Stomach (tissue), 9 donors: ENCODE results near the gene NEDD4L. TPM values are rescaled to one million over a fixed set of nuclear protein-coding genes. Genes with fewer than 3 reads are reported as not detected.

Source experiments
- DNase-seq, 2 donors: peaks; one replicate each; pipeline versions ENCODE4 v3.0.0 to v3.0.0-alpha.2; 2013 to 2019
- H3K27ac ChIP-seq, 5 donors: fragments of 200-600 bp in 4 of 5; sonication (generic) in 4 of 5; one replicate each; pipeline ENCODE4 v1.5.1; 2013 to 2019; ENCODE audit warnings: mild to moderate bottlenecking in 1 of 5, moderate library complexity in 1 of 5
- H3K27me3 ChIP-seq, 3 donors: fragments of 200-600 bp; sonication (generic); one replicate each; pipeline ENCODE4 v1.5.1; 2017 to 2019; ENCODE audit warnings: mixed run types in 1 of 3
- H3K36me3 ChIP-seq, 4 donors: fragments of 200-600 bp; sonication (generic); 1 replicate in 3 of 4; 2 replicates in 1 of 4; pipeline ENCODE4 v1.5.1; 2016 to 2019
- H3K4me1 ChIP-seq, 4 donors: fragments of 200-600 bp; sonication (generic); one replicate each; pipeline ENCODE4 v1.5.1; 2016 to 2019
- H3K4me3 ChIP-seq, 4 donors: fragments of 200-600 bp; sonication (generic) in 3 of 4; one replicate each; pipeline ENCODE4 v1.5.1; 2016 to 2019; ENCODE audit warnings: mild to moderate bottlenecking in 1 of 4
- H3K9me3 ChIP-seq, 4 donors: fragments of 200-600 bp; sonication (generic); one replicate each; pipeline ENCODE4 v1.5.1; 2016 to 2019
- EP300 ChIP-seq: sonication (generic); formaldehyde crosslinking; IDR thresholded peaks from one replicate; pipeline ENCODE4 v1.6.1; 2017; ENCODE audit warnings: antibody characterized with exemption
- POLR2A ChIP-seq, 4 donors: fragments of 450-650 bp; IDR thresholded peaks; one replicate each; pipeline ENCODE4 v1.6.1; 2016; ENCODE audit warnings: antibody characterized with exemption in 4 of 4, control low read depth in 2 of 4, mild to moderate bottlenecking in 1 of 4, moderate library complexity in 1 of 4
- POLR2AphosphoS5 ChIP-seq, 3 donors: sonication (generic); formaldehyde crosslinking; IDR thresholded peaks; one replicate each; pipeline ENCODE4 v1.6.1; 2016; ENCODE audit warnings: antibody characterized with exemption in 3 of 3
- WGBS, 5 donors: extraction: QIAGEN DNeasy Blood & Tissue Kit in 3 of 5; methylation state at CpG; one replicate each; pipeline versions ENCODE4 v1.1.5 to v1.1.7; 2013 to 2018; 5-methylcytosine and 5-hydroxymethylcytosine counted together
- intact Hi-C: fragments of 100-400 bp; cut with DNase I; formaldehyde crosslinking; loops from one replicate; pipeline ENCODE4 v1.15.1; 2023; ENCODE audit warnings: low total_unique reads
- polyA plus RNA-seq, 3 donors: library from polyadenylated mRNA; stranded (reverse); fragments of 200-250 nt; gene quantifications; one replicate each; pipeline ENCODE4 v1.2.3, GENCODE V29; 2013
- total RNA-seq, 5 donors: library from RNA; depleted of rRNA; stranded (reverse); fragments of >200 nt; gene quantifications; one replicate each; pipeline versions ENCODE4 v1.1.0 to v1.2.3, GENCODE V29; 2014 to 2016
- TF ChIP-seq, protein P1 (sequence below), 7 experiments: fragments of 450-650 bp in 4 of 7; fragments of 200-600 bp in 3 of 7; sonication (generic) in 3 of 7; IDR thresholded peaks; one replicate each; pipeline ENCODE4 v1.5.1; 2016 to 2019; ENCODE audit warnings: antibody characterized with exemption in 7 of 7, control low read depth in 2 of 7, mild to moderate bottlenecking in 1 of 7
- donor health status: healthy with polysubstance abuse.
- donor health status: Bipolar disorder and iron deficiency.
- donor health status: healthy.

The NEDD4L gene
- total and polyA plus RNA-seq, 8 donors: 46.1 to 315 (median 129) TPM

GRCh38 chr18:58221060-58221725 lies 177.2 kb downstream of the NEDD4L start:
- H3K27me3 ChIP-seq: no peaks in the 10 kb centered on the region
- 26 to 65% (median 45%) methylated on average over 12 of the region's 12 CpGs for WGBS, 5 donors
- peak overlapping the region; percentile 33 to 43 (median 38) for H3K4me3 ChIP-seq
- DNase-seq: peak; percentile 84 to 93
- intact Hi-C loops: no loop called here
- no peaks in the 10 kb centered on the region for H3K9me3 ChIP-seq
- peaks cover 7 to 44% (median 27%) of the 10 kb centered on the region in 4 donors for H3K4me1 ChIP-seq
- TF ChIP-seq POLR2AphosphoS5 (IDR thresholded peaks at IDR 0.05) (peak in 2 of 3 donors; percentile 93 to 94), POLR2A (IDR thresholded peaks at IDR 0.05) (peak in 2 of 4 donors; percentile 84 to 87)
- TF ChIP-seq, protein P1, sequence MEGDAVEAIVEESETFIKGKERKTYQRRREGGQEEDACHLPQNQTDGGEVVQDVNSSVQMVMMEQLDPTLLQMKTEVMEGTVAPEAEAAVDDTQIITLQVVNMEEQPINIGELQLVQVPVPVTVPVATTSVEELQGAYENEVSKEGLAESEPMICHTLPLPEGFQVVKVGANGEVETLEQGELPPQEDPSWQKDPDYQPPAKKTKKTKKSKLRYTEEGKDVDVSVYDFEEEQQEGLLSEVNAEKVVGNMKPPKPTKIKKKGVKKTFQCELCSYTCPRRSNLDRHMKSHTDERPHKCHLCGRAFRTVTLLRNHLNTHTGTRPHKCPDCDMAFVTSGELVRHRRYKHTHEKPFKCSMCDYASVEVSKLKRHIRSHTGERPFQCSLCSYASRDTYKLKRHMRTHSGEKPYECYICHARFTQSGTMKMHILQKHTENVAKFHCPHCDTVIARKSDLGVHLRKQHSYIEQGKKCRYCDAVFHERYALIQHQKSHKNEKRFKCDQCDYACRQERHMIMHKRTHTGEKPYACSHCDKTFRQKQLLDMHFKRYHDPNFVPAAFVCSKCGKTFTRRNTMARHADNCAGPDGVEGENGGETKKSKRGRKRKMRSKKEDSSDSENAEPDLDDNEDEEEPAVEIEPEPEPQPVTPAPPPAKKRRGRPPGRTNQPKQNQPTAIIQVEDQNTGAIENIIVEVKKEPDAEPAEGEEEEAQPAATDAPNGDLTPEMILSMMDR (IDR thresholded peaks at IDR 0.05): no peak
- H3K27ac ChIP-seq: peak overlapping the region; percentile 87 to 95 (median 89)
- no peaks in the 10 kb centered on the region for H3K36me3 ChIP-seq

DNA sequence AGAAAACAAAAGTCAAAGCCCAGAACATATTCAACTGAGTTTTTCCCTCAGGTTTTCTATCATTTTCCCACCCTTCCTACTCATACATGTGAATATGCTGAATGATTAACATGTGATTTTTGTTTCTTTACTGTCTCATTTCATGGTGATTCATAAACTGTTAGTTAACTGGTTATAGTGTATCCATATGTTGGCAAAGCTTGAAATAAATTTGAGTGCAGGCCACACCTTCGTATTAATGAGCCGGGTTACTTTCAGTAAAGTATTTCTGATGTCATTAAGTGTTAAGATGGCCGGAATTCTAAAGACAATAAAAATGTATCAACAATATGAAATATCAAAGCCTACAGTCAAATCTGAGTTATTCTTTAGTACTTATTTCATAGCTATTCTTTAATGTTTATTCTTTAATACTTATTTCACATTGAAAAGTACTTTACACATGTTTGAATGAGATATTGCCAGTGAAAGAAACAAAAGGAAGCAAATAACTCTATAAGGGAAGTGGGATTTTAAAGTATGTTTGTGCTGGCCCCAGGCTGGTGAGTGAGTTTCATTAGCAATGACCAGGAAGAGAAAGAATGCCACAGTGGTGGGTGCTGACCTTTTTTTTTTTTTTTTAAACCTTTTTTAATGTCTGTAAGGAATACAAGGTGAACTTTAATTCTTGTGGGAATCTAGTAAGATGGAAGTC lies 178.6 kb downstream of the NEDD4L start:
- no peak for TF ChIP-seq POLR2AphosphoS5 (IDR thresholded peaks at IDR 0.05)
- TF ChIP-seq, protein P1 (IDR thresholded peaks at IDR 0.05): no peak
- TF ChIP-seq EP300: no peak
- 18 to 49% (median 41%) methylated on average over 3 of the region's 3 CpGs for WGBS, 5 donors
- Histone ChIP-seq H3K4me3 (peak overlapping the region; percentile 33 to 43 (median 38)), H3K9me3 (no peaks in the 10 kb centered on the region), H3K27ac (peak overlapping the region; percentile 53 to 93 (median 87)), H3K4me1 (peaks cover 14 to 42% (median 29%) of the 10 kb centered on the region in 4 donors), H3K27me3 (no peaks in the 10 kb centered on the region), H3K36me3 (no peaks in the 10 kb centered on the region)
- no peak for DNase-seq
- intact Hi-C loops: no loop called here

- Histone ChIP-seq H3K4me3 (peak overlapping the region; percentile 33 to 43 (median 38)), H3K9me3 (no peaks in the 10 kb centered on the region), H3K27me3 (no peaks in the 10 kb centered on the region), H3K4me1 (peaks cover 19 to 55% (median 41%) of the 10 kb centered on the region in 4 donors), H3K27ac (peak overlapping the region; percentile 87 to 97 (median 89)), H3K36me3 (no peaks in the 10 kb centered on the region)
- peak; percentile 85 to 87 for DNase-seq
- intact Hi-C loops: no loop called here
- whole genome bisulfite sequencing, 5 donors: 18 to 37% (median 29%) methylated on average over 14 to 15 of the region's 15 CpGs
- TF ChIP-seq, protein P1 (IDR thresholded peaks at IDR 0.05): no peak
- peak; percentile 48 to 87 (median 76) for TF ChIP-seq POLR2AphosphoS5 (IDR thresholded peaks at IDR 0.05)
Observed at GRCh38 chr18:58223717-58224424, 179.8 kb downstream of the NEDD4L start.

DNA sequence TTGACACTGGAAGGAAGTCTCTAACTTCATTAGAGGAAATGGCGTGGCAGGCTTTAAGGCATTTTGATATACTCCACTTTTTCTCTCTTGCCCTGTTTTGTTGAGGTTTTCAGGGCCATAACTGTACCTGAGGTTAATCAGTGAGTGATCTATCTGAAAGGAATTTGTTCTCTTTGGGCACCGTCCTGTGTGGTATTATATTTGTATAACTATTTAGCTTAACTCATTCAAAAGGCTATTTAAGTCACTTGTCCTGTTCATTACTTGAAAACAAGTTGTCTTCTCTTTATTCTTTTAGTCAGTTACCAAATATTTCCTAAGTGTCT lies 180.4 kb downstream of the NEDD4L start:
- Histone ChIP-seq H3K4me3 (peak overlapping the region; percentile 12 to 43 (median 38)), H3K9me3 (no peaks in the 10 kb centered on the region)
- DNase-seq: no peak

More for the DNA sequence above, 180.4 kb downstream of the NEDD4L start:
- WGBS, 5 donors: 7 to 39% (median 22%) methylated on average over 2 of the region's 2 CpGs
- intact Hi-C loops: no loop called here
- no peaks in the 10 kb centered on the region for H3K27me3 ChIP-seq
- TF ChIP-seq POLR2A (IDR thresholded peaks at IDR 0.05) (no peak), EP300 (no peak), POLR2AphosphoS5 (IDR thresholded peaks at IDR 0.05) (no peak)
- TF ChIP-seq, protein P1 (IDR thresholded peaks at IDR 0.05): no peak
- H3K27ac ChIP-seq: peak overlapping the region; percentile 87 to 97 (median 89)
- no peaks in the 10 kb centered on the region for H3K36me3 ChIP-seq
- peaks cover 24 to 60% (median 46%) of the 10 kb centered on the region in 4 donors for H3K4me1 ChIP-seq
